ENCODE results near the gene HIBADH. TPM values are rescaled to one million over a fixed set of nuclear protein-coding genes. Genes with fewer than 3 reads are reported as not detected.
A peak's percentile ranks its signal among the peaks of the same experiment; 100 is the strongest.
"Not testable (repeated sequence)": the region's sequence is repeated elsewhere in the genome, so short reads cannot be mapped to it uniquely, and the experiment has no call there.

Gene HIBADH
- total RNA-seq, 1 experiment from 2014 or later, result 42.0 TPM

GRCh38 chr7:27663989-27664331 lies 1.3 kb upstream of the HIBADH start:
- H3K4me3 ChIP-seq (ENCODE audit: insufficient read depth, low read depth, low read length), result no peak overlapping the region
- no peaks in the 10 kb centered on the region for H3K36me3 ChIP-seq (replicated peaks; ENCODE audit: control insufficient read depth, insufficient read depth, low read length)
- no peaks in the 10 kb centered on the region; the same call in 1 of the 2 replicates for H3K27me3 ChIP-seq (ENCODE audit: control insufficient read depth, insufficient read depth, low read length)
- DNase-seq, result no peak

GRCh38 chr7:27661811-27662489 lies 733 bp downstream of the HIBADH start:
- peak overlapping the region; percentile 92 for H3K4me3 ChIP-seq (ENCODE audit: insufficient read depth, low read depth, low read length)
- H3K27me3 ChIP-seq (ENCODE audit: control insufficient read depth, insufficient read depth, low read length), result no peaks in the 10 kb centered on the region; the same call in 1 of the 2 replicates
- DNase-seq, result no peak
- H3K36me3 ChIP-seq (replicated peaks; ENCODE audit: control insufficient read depth, insufficient read depth, low read length), result no peaks in the 10 kb centered on the region

GRCh38 chr7:27656724-27657123 lies 6.0 kb downstream of the HIBADH start:
- H3K27me3 ChIP-seq (ENCODE audit: control insufficient read depth, insufficient read depth, low read length), result no peaks in the 10 kb centered on the region
- H3K36me3 ChIP-seq (replicated peaks; ENCODE audit: control insufficient read depth, insufficient read depth, low read length), result no peaks in the 10 kb centered on the region
- no peak for DNase-seq
- no peak overlapping the region for H3K4me3 ChIP-seq (ENCODE audit: insufficient read depth, low read depth, low read length)

GRCh38 chr7:27655184-27655583 lies 7.5 kb downstream of the HIBADH start:
- DNase-seq, result no peak
- Histone ChIP-seq H3K36me3 (replicated peaks; ENCODE audit: control insufficient read depth, insufficient read depth, low read length) (no peaks in the 10 kb centered on the region), H3K4me3 (ENCODE audit: insufficient read depth, low read depth, low read length) (no peak overlapping the region), H3K27me3 (ENCODE audit: control insufficient read depth, insufficient read depth, low read length) (no peaks in the 10 kb centered on the region)

GRCh38 chr7:27652518-27652917 lies 10.2 kb downstream of the HIBADH start:
- no peaks in the 10 kb centered on the region for H3K27me3 ChIP-seq (ENCODE audit: control insufficient read depth, insufficient read depth, low read length)
- H3K36me3 ChIP-seq (replicated peaks; ENCODE audit: control insufficient read depth, insufficient read depth, low read length), result no peaks in the 10 kb centered on the region
- DNase-seq, result no peak
- H3K4me3 ChIP-seq (ENCODE audit: insufficient read depth, low read depth, low read length), result no peak overlapping the region

- Histone ChIP-seq H3K4me3 (ENCODE audit: insufficient read depth, low read depth, low read length) (no peak overlapping the region), H3K36me3 (replicated peaks; ENCODE audit: control insufficient read depth, insufficient read depth, low read length) (no peaks in the 10 kb centered on the region), H3K27me3 (ENCODE audit: control insufficient read depth, insufficient read depth, low read length) (no peaks in the 10 kb centered on the region)
- no peak for DNase-seq
Measured at GRCh38 chr7:27651702-27652101, 11.0 kb downstream of the HIBADH start.

GRCh38 chr7:27650283-27650682 lies 12.4 kb downstream of the HIBADH start:
- no peak for DNase-seq
- Histone ChIP-seq H3K27me3 (ENCODE audit: control insufficient read depth, insufficient read depth, low read length) (no peaks in the 10 kb centered on the region), H3K4me3 (ENCODE audit: insufficient read depth, low read depth, low read length) (no peak overlapping the region), H3K36me3 (replicated peaks; ENCODE audit: control insufficient read depth, insufficient read depth, low read length) (no peaks in the 10 kb centered on the region)

- no peak for DNase-seq
- no peak overlapping the region for H3K4me3 ChIP-seq (ENCODE audit: insufficient read depth, low read depth, low read length)
- H3K27me3 ChIP-seq (ENCODE audit: control insufficient read depth, insufficient read depth, low read length), result no peaks in the 10 kb centered on the region
- H3K36me3 ChIP-seq (replicated peaks; ENCODE audit: control insufficient read depth, insufficient read depth, low read length), result peaks cover 1% of the 10 kb centered on the region; the same call in 1 of the 2 replicates
Measured at GRCh38 chr7:27647489-27647888, 15.2 kb downstream of the HIBADH start.

- DNase-seq, result no peak
- peaks cover 1% of the 10 kb centered on the region; the same call in 1 of the 2 replicates for H3K36me3 ChIP-seq (replicated peaks; ENCODE audit: control insufficient read depth, insufficient read depth, low read length)
Measured at GRCh38 chr7:27647046-27647445, 15.6 kb downstream of the HIBADH start.

GRCh38 chr7:27642271-27642670 lies 20.4 kb downstream of the HIBADH start:
- no peaks in the 10 kb centered on the region for H3K27me3 ChIP-seq (ENCODE audit: control insufficient read depth, insufficient read depth, low read length)
- H3K36me3 ChIP-seq (replicated peaks; ENCODE audit: control insufficient read depth, insufficient read depth, low read length), result peaks cover 1% of the 10 kb centered on the region; the same call in 1 of the 2 replicates
- no peak for DNase-seq
- no peak overlapping the region for H3K4me3 ChIP-seq (ENCODE audit: insufficient read depth, low read depth, low read length)

More at GRCh38 chr7:27647046-27647445, 15.6 kb downstream of the HIBADH start:
- H3K27me3 ChIP-seq (ENCODE audit: control insufficient read depth, insufficient read depth, low read length), result no peaks in the 10 kb centered on the region
- H3K4me3 ChIP-seq (ENCODE audit: insufficient read depth, low read depth, low read length), result no peak overlapping the region

- Histone ChIP-seq H3K27me3 (ENCODE audit: control insufficient read depth, insufficient read depth, low read length) (no peaks in the 10 kb centered on the region), H3K4me3 (ENCODE audit: insufficient read depth, low read depth, low read length) (no peak overlapping the region), H3K36me3 (replicated peaks; ENCODE audit: control insufficient read depth, insufficient read depth, low read length) (peaks cover 1% of the 10 kb centered on the region; the same call in 1 of the 2 replicates)
- no peak for DNase-seq
Measured at GRCh38 chr7:27641581-27642230, 21.0 kb downstream of the HIBADH start.

GRCh38 chr7:27640884-27641574 lies 21.7 kb downstream of the HIBADH start:
- Histone ChIP-seq H3K36me3 (replicated peaks; ENCODE audit: control insufficient read depth, insufficient read depth, low read length) (peaks cover 1% of the 10 kb centered on the region; the same call in 1 of the 2 replicates), H3K4me3 (ENCODE audit: insufficient read depth, low read depth, low read length) (no peak overlapping the region), H3K27me3 (ENCODE audit: control insufficient read depth, insufficient read depth, low read length) (no peaks in the 10 kb centered on the region)
- no peak for DNase-seq

- Histone ChIP-seq H3K27me3 (ENCODE audit: control insufficient read depth, insufficient read depth, low read length) (no peaks in the 10 kb centered on the region), H3K36me3 (replicated peaks; ENCODE audit: control insufficient read depth, insufficient read depth, low read length) (peaks cover 1% of the 10 kb centered on the region; the same call in 1 of the 2 replicates), H3K4me3 (ENCODE audit: insufficient read depth, low read depth, low read length) (no peak overlapping the region)
- no peak for DNase-seq
Measured at GRCh38 chr7:27639851-27640250, 22.8 kb downstream of the HIBADH start.

GRCh38 chr7:27639048-27639447 lies 23.6 kb downstream of the HIBADH start:
- H3K4me3 ChIP-seq (ENCODE audit: insufficient read depth, low read depth, low read length); H3K36me3 ChIP-seq (replicated peaks; ENCODE audit: control insufficient read depth, insufficient read depth, low read length); H3K27me3 ChIP-seq (ENCODE audit: control insufficient read depth, insufficient read depth, low read length); DNase-seq: not testable (repeated sequence)

Data from H7 (cell line).